ENCODE measurements around the gene CHST3. TPM values are rescaled to one million over a fixed set of nuclear protein-coding genes. Genes with fewer than 3 reads are reported as not detected.

The CHST3 gene
- polyA plus RNA-seq, 1 donor from 2014 or later: 4.1 TPM

- no peak for TF ChIP-seq CTCF (IDR thresholded peaks at IDR 0.05; ENCODE audit: poor library complexity, severe bottlenecking)
- no peak for TF ChIP-seq TAF1 (IDR thresholded peaks at IDR 0.05; ENCODE audit: low read depth)
- TF ChIP-seq POLR2AphosphoS5 (IDR thresholded peaks at IDR 0.05): no peak
- TF ChIP-seq EP300 (conservative IDR thresholded peaks at IDR 0.05; ENCODE audit: poor library complexity, severe bottlenecking): no peak
- TF ChIP-seq REST (IDR thresholded peaks at IDR 0.05; ENCODE audit: borderline replicate concordance): no peak
- TF ChIP-seq SMC3 (conservative IDR thresholded peaks at IDR 0.05; ENCODE audit: poor library complexity): no peak
- no peak for TF ChIP-seq EZH2 (IDR thresholded peaks at IDR 0.05; ENCODE audit: borderline replicate concordance, insufficient read depth, low read length, poor library complexity, severe bottlenecking)
- TF ChIP-seq MXI1 (conservative IDR thresholded peaks at IDR 0.05; ENCODE audit: poor library complexity, severe bottlenecking): no peak
- TF ChIP-seq RAD21 (conservative IDR thresholded peaks at IDR 0.05): no peak
- H3K9me3 ChIP-seq (ENCODE audit: low read length): no peaks in the 10 kb centered on the region
- no peak overlapping the region for H3K27ac ChIP-seq (ENCODE audit: low read length)
Observed at GRCh38 chr10:72020914-72021809, 57.0 kb downstream of the CHST3 start.

GRCh38 chr10:72022228-72022627 lies 58.0 kb downstream of the CHST3 start:
- no peaks in the 10 kb centered on the region for H3K79me2 ChIP-seq (replicated peaks; ENCODE audit: insufficient read depth, low read length)
- no peaks in the 10 kb centered on the region for H3K9me3 ChIP-seq (ENCODE audit: low read length)
- H3F3A ChIP-seq (ENCODE audit: insufficient read depth, low read length, poor library complexity, severe bottlenecking): no peaks in the 10 kb centered on the region
- H3K36me3 ChIP-seq (ENCODE audit: insufficient read depth, low read length): no peaks in the 10 kb centered on the region
- H3K9ac ChIP-seq (ENCODE audit: low read length): no peak overlapping the region
- H3K9me2 ChIP-seq (ENCODE audit: insufficient read depth, low read length): no peaks in the 10 kb centered on the region
- H2AFZ ChIP-seq (ENCODE audit: low read depth, low read length): no peak overlapping the region
- no peak overlapping the region for H3K4me2 ChIP-seq (ENCODE audit: low read length)
- no peak overlapping the region for H3K27ac ChIP-seq (ENCODE audit: low read length)
- H4K20me1 ChIP-seq (ENCODE audit: insufficient read depth): no peaks in the 10 kb centered on the region
- H3K4me3 ChIP-seq (ENCODE audit: low read length): no peak overlapping the region
- TF ChIP-seq EP300 (conservative IDR thresholded peaks at IDR 0.05; ENCODE audit: poor library complexity, severe bottlenecking) (no peak), TAF1 (IDR thresholded peaks at IDR 0.05; ENCODE audit: low read depth) (no peak), POLR2AphosphoS5 (IDR thresholded peaks at IDR 0.05) (no peak), MXI1 (conservative IDR thresholded peaks at IDR 0.05; ENCODE audit: poor library complexity, severe bottlenecking) (no peak), CTCF (IDR thresholded peaks at IDR 0.05; ENCODE audit: poor library complexity, severe bottlenecking) (no peak), RAD21 (conservative IDR thresholded peaks at IDR 0.05) (no peak), SMC3 (conservative IDR thresholded peaks at IDR 0.05; ENCODE audit: poor library complexity) (no peak), EZH2 (IDR thresholded peaks at IDR 0.05; ENCODE audit: borderline replicate concordance, insufficient read depth, low read length, poor library complexity, severe bottlenecking) (no peak), REST (IDR thresholded peaks at IDR 0.05; ENCODE audit: borderline replicate concordance) (no peak)
- H3K27me3 ChIP-seq (ENCODE audit: insufficient read depth, low read depth, low read length): no peaks in the 10 kb centered on the region

More at GRCh38 chr10:72020914-72021809, 57.0 kb downstream of the CHST3 start:
- Histone ChIP-seq H3F3A (ENCODE audit: insufficient read depth, low read length, poor library complexity, severe bottlenecking) (no peaks in the 10 kb centered on the region), H3K79me2 (replicated peaks; ENCODE audit: insufficient read depth, low read length) (no peaks in the 10 kb centered on the region), H3K36me3 (ENCODE audit: insufficient read depth, low read length) (no peaks in the 10 kb centered on the region), H3K9ac (ENCODE audit: low read length) (no peak overlapping the region), H3K4me3 (ENCODE audit: low read length) (no peak overlapping the region), H3K4me2 (ENCODE audit: low read length) (no peak overlapping the region), H4K20me1 (ENCODE audit: insufficient read depth) (no peaks in the 10 kb centered on the region), H3K9me2 (ENCODE audit: insufficient read depth, low read length) (no peaks in the 10 kb centered on the region), H2AFZ (ENCODE audit: low read depth, low read length) (no peak overlapping the region), H3K27me3 (ENCODE audit: insufficient read depth, low read depth, low read length) (no peaks in the 10 kb centered on the region)
